SK-N-SH treated with all-trans-retinoic acid at 6 μM for 48 hours (cell line): ENCODE measurements around the gene FBXO31.

Source experiments
- ATAC-seq: fragments of 200-7000 bp; cut with Tn5 transposase; 3 replicates; pipeline ENCODE4 v1.9.1; 2020; ENCODE audit warnings: mild to moderate bottlenecking, moderate library complexity
- ARNTL ChIP-seq: fragments of 450-650 bp; formaldehyde crosslinking; IDR thresholded peaks from 2 replicates; pipeline ENCODE4 v1.5.0; 2020; ENCODE audit warnings: low read depth, mild to moderate bottlenecking, moderate library complexity, borderline replicate concordance
- BACH2 ChIP-seq: fragments of 250-450 bp; sonication (Bioruptor Pico); IDR thresholded peaks from 2 replicates; pipeline ENCODE4 v1.9.0; 2021; ENCODE audit warnings: mild to moderate bottlenecking, borderline replicate concordance
- ESRRG ChIP-seq: fragments of 250-450 bp; sonication (Bioruptor Pico); IDR thresholded peaks from 2 replicates; pipeline ENCODE4 v1.6.1; 2021; ENCODE audit warnings: mild to moderate bottlenecking
- GLIS3 ChIP-seq: fragments of 250-450 bp; sonication (Bioruptor Pico); IDR thresholded peaks from 2 replicates; pipeline ENCODE4 v1.5.0; 2020; ENCODE audit warnings: mild to moderate bottlenecking, moderate library complexity
- ISL1 ChIP-seq: fragments of 250-450 bp; sonication (Bioruptor Pico); IDR thresholded peaks from 2 replicates; pipeline ENCODE4 v2.1.2; 2022; ENCODE audit warnings: mild to moderate bottlenecking, moderate library complexity
- PPARA ChIP-seq: fragments of 250-450 bp; sonication (Bioruptor Pico); IDR thresholded peaks from 2 replicates; pipeline ENCODE4 v1.5.0; 2020; ENCODE audit warnings: mild to moderate bottlenecking, borderline replicate concordance
- RARB ChIP-seq: fragments of 250-450 bp; sonication (Bioruptor Pico); IDR thresholded peaks from 2 replicates; pipeline ENCODE4 v1.8.0; 2021; ENCODE audit warnings: mild to moderate bottlenecking, moderate library complexity
- SNAI2 ChIP-seq: fragments of 250-450 bp; sonication (Bioruptor Pico); IDR thresholded peaks from 2 replicates; pipeline ENCODE4 v1.5.0; 2020; ENCODE audit warnings: mild to moderate bottlenecking, moderate library complexity
- TCF4 ChIP-seq: fragments of 250-450 bp; sonication (Bioruptor Pico); IDR thresholded peaks from 2 replicates; pipeline ENCODE4 v1.8.0; 2021; ENCODE audit warnings: mild to moderate bottlenecking, moderate library complexity, borderline replicate concordance
- ZC3H10 ChIP-seq: fragments of 250-450 bp; sonication (Bioruptor Pico); IDR thresholded peaks from 2 replicates; pipeline ENCODE4 v1.5.1; 2021; ENCODE audit warnings: mild to moderate bottlenecking, moderate library complexity
- ZFP3 ChIP-seq: fragments of 250-450 bp; sonication (Bioruptor Pico); IDR thresholded peaks from 2 replicates; pipeline ENCODE4 v1.5.0; 2020; ENCODE audit warnings: mild to moderate bottlenecking, moderate library complexity
- ZFP30 ChIP-seq: fragments of 450-650 bp; formaldehyde crosslinking; IDR thresholded peaks from 2 replicates; pipeline ENCODE4 v1.5.0; 2022; ENCODE audit warnings: mild to moderate bottlenecking, moderate library complexity
- TF ChIP-seq, protein P1 (sequence below): fragments of 250-450 bp; sonication (Bioruptor Pico); IDR thresholded peaks from 2 replicates; pipeline ENCODE4 v1.8.0; 2021; ENCODE audit warnings: low read depth, mild to moderate bottlenecking, moderate library complexity, borderline replicate concordance
- TF ChIP-seq, protein P2 (sequence below): fragments of 250-450 bp; sonication (Bioruptor Pico); IDR thresholded peaks from 2 replicates; pipeline ENCODE4 v1.8.0; 2020; ENCODE audit warnings: mild to moderate bottlenecking, moderate library complexity, borderline replicate concordance
- TF ChIP-seq, protein P3 (sequence below): fragments of 250-450 bp; sonication (Bioruptor Pico); IDR thresholded peaks from 2 replicates; pipeline ENCODE4 v1.5.1; 2020; ENCODE audit warnings: low read depth, mild to moderate bottlenecking, moderate library complexity
- TF ChIP-seq, protein P4 (sequence below): fragments of 250-450 bp; sonication (Bioruptor Pico); IDR thresholded peaks from 2 replicates; pipeline ENCODE4 v1.5.0; 2020; ENCODE audit warnings: mild to moderate bottlenecking, moderate library complexity

The FBXO31 gene

DNA sequence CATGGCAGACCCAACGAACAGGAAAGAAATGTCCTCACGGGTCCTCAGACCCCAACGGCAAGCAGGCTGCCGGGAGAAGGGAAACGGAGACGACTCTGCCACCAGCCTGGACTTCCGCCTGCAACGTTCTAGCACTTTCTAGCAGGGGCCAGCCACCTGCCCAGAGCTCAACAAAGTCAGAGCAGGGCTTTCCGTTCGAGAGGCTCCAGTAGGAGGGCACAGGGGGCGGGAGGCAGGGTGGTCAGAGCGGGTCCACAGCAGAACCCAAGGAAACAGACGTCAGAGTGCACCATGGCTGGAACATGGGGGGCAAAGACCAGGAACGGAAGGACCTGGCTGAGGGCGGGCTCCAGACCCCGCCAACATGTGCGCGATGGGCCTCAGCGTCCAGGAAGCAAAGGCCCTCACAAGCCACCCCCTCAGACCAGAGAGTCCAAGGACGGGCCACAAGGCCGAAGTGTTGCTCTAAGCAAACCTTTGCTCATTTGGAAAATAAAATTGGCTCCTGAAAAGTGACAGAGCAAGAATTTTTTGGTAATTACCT, 37.0 kb downstream of the FBXO31 start:
- ATAC-seq: no peak
- TF ChIP-seq TCF4 (CRISPR knock-in tag) (no peak), ZFP3 (CRISPR knock-in tag) (no peak), ISL1 (no peak), BACH2 (no peak), ZFP30 (no peak), ARNTL (CRISPR knock-in tag) (no peak), RARB (CRISPR knock-in tag) (no peak)
- TF ChIP-seq, protein P1, sequence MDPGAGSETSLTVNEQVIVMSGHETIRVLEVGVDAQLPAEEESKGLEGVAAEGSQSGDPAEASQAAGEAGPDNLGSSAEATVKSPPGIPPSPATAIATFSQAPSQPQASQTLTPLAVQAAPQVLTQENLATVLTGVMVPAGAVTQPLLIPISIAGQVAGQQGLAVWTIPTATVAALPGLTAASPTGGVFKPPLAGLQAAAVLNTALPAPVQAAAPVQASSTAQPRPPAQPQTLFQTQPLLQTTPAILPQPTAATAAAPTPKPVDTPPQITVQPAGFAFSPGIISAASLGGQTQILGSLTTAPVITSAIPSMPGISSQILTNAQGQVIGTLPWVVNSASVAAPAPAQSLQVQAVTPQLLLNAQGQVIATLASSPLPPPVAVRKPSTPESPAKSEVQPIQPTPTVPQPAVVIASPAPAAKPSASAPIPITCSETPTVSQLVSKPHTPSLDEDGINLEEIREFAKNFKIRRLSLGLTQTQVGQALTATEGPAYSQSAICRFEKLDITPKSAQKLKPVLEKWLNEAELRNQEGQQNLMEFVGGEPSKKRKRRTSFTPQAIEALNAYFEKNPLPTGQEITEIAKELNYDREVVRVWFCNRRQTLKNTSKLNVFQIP (CRISPR knock-in tag): no peak
- TF ChIP-seq, protein P2, sequence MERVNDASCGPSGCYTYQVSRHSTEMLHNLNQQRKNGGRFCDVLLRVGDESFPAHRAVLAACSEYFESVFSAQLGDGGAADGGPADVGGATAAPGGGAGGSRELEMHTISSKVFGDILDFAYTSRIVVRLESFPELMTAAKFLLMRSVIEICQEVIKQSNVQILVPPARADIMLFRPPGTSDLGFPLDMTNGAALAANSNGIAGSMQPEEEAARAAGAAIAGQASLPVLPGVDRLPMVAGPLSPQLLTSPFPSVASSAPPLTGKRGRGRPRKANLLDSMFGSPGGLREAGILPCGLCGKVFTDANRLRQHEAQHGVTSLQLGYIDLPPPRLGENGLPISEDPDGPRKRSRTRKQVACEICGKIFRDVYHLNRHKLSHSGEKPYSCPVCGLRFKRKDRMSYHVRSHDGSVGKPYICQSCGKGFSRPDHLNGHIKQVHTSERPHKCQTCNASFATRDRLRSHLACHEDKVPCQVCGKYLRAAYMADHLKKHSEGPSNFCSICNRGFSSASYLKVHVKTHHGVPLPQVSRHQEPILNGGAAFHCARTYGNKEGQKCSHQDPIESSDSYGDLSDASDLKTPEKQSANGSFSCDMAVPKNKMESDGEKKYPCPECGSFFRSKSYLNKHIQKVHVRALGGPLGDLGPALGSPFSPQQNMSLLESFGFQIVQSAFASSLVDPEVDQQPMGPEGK (CRISPR knock-in tag): no peak
- TF ChIP-seq, protein P3, sequence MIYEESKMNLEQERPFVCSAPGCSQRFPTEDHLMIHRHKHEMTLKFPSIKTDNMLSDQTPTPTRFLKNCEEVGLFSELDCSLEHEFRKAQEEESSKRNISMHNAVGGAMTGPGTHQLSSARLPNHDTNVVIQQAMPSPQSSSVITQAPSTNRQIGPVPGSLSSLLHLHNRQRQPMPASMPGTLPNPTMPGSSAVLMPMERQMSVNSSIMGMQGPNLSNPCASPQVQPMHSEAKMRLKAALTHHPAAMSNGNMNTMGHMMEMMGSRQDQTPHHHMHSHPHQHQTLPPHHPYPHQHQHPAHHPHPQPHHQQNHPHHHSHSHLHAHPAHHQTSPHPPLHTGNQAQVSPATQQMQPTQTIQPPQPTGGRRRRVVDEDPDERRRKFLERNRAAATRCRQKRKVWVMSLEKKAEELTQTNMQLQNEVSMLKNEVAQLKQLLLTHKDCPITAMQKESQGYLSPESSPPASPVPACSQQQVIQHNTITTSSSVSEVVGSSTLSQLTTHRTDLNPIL (CRISPR knock-in tag): no peak
- TF ChIP-seq, protein P4, sequence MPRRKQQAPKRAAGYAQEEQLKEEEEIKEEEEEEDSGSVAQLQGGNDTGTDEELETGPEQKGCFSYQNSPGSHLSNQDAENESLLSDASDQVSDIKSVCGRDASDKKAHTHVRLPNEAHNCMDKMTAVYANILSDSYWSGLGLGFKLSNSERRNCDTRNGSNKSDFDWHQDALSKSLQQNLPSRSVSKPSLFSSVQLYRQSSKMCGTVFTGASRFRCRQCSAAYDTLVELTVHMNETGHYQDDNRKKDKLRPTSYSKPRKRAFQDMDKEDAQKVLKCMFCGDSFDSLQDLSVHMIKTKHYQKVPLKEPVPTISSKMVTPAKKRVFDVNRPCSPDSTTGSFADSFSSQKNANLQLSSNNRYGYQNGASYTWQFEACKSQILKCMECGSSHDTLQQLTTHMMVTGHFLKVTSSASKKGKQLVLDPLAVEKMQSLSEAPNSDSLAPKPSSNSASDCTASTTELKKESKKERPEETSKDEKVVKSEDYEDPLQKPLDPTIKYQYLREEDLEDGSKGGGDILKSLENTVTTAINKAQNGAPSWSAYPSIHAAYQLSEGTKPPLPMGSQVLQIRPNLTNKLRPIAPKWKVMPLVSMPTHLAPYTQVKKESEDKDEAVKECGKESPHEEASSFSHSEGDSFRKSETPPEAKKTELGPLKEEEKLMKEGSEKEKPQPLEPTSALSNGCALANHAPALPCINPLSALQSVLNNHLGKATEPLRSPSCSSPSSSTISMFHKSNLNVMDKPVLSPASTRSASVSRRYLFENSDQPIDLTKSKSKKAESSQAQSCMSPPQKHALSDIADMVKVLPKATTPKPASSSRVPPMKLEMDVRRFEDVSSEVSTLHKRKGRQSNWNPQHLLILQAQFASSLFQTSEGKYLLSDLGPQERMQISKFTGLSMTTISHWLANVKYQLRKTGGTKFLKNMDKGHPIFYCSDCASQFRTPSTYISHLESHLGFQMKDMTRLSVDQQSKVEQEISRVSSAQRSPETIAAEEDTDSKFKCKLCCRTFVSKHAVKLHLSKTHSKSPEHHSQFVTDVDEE: no peak

DNA sequence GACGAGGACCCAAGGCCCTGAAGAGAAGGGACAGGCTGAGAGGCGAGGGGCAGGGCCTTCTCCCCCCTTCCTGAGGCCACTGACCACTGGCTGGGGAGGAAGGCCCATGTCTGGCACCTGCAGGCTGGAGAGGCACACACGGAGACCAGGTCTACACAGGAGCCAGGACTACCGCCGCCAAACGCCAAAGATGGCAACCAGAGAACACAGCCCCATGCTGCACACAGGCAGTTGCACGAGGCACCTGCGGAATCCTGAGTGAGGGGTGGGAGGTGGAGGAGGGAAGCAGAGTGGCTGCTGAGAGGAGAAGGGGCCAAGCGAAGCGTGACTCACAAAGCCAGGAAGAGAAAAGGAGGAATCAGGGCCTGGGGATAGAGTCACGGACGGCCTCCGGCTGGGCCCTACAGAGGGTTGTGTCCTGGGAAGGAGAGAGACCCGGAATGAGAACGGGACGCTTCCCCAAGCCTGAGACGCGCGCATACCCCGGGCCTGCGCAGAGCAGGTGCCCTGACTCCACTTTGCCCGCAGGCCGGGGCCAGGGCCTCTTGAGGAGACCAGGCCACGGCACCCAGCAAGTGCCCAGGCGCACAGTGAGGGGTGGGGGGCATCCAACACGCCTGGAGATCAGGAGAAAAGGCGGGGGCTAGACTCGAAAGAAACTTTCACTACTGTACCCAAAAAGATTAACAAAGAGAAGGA, 37.7 kb downstream of the FBXO31 start:
- TF ChIP-seq PPARA: no peak
- TF ChIP-seq ZC3H10 (CRISPR knock-in tag): no peak
- TF ChIP-seq, protein P4: no peak
- TF ChIP-seq, protein P3 (CRISPR knock-in tag): no peak
- TF ChIP-seq ARNTL (CRISPR knock-in tag): no peak
- TF ChIP-seq SNAI2: no peak
- no peak for TF ChIP-seq GLIS3 (CRISPR knock-in tag)
- no peak for TF ChIP-seq ESRRG (CRISPR knock-in tag)
- ATAC-seq: no peak
